Gastroesophageal sphincter (tissue), 4 donors: ENCODE data around the gene CAMK1D. TPM values are rescaled to one million over a fixed set of nuclear protein-coding genes. Genes with fewer than 3 reads are reported as not detected.
A peak's percentile ranks its signal among the peaks of the same experiment; 100 is the strongest.

Source experiments
- ATAC-seq: fragments of 150-250 bp; one replicate; pipeline ENCODE4 v1.9.1; 2016; ENCODE audit warnings: mild to moderate bottlenecking, moderate library complexity
- H3K27ac ChIP-seq, 4 donors: fragments of 200-600 bp; sonication (generic) in 3 of 4; 1 replicate in 3 of 4; 2 replicates in 1 of 4; pipeline ENCODE4 v1.5.1; 2016 to 2019
- H3K27me3 ChIP-seq: fragments of 200-600 bp; sonication (generic); one replicate; pipeline ENCODE4 v1.5.1; 2019
- H3K36me3 ChIP-seq, 2 donors: fragments of 200-600 bp; sonication (generic); one replicate each; pipeline ENCODE4 v1.5.1; 2019; ENCODE audit warnings: control low read depth in 1 of 2
- H3K4me1 ChIP-seq, 3 donors: fragments of 200-600 bp; sonication (generic); 1 replicate in 2 of 3; 2 replicates in 1 of 3; pipeline ENCODE4 v1.5.1; 2016 to 2019; ENCODE audit warnings: control low read depth in 2 of 3
- H3K4me3 ChIP-seq, 2 donors: fragments of 200-600 bp; sonication (generic); one replicate each; pipeline ENCODE4 v1.5.1; 2019; ENCODE audit warnings: mild to moderate bottlenecking in 1 of 2, moderate library complexity in 1 of 2
- H3K9me3 ChIP-seq, 3 donors: fragments of 200-600 bp; sonication (generic); one replicate each; pipeline ENCODE4 v1.5.1; 2017 to 2019; ENCODE audit warnings: control low read depth in 2 of 3
- CTCF ChIP-seq, 4 experiments: fragments of 200-600 bp in 2 of 4; fragments of 450-650 bp in 2 of 4; sonication (generic) in 1 of 4; IDR thresholded peaks; one replicate each; pipeline ENCODE4 v1.5.1; 2017 to 2019; ENCODE audit warnings: antibody characterized with exemption in 4 of 4, mild to moderate bottlenecking in 2 of 4, moderate library complexity in 2 of 4
- EP300 ChIP-seq: sonication (generic); formaldehyde crosslinking; IDR thresholded peaks from one replicate; pipeline ENCODE4 v1.6.1; 2017; ENCODE audit warnings: antibody characterized with exemption, mild to moderate bottlenecking
- POLR2A ChIP-seq, 2 donors: fragments of 450-650 bp; IDR thresholded peaks; one replicate each; pipeline ENCODE4 v1.6.1; 2017; ENCODE audit warnings: antibody characterized with exemption in 2 of 2, mild to moderate bottlenecking in 2 of 2, moderate library complexity in 1 of 2
- POLR2AphosphoS5 ChIP-seq: sonication (generic); formaldehyde crosslinking; IDR thresholded peaks from one replicate; pipeline ENCODE4 v1.6.1; 2017; ENCODE audit warnings: antibody characterized with exemption
- WGBS, 2 donors: methylation state at CpG; one replicate each; pipeline ENCODE4 v1.1.5; 2018; ENCODE audit warnings: low coverage in 1 of 2; 5-methylcytosine and 5-hydroxymethylcytosine counted together
- total RNA-seq, 4 donors: library from RNA; depleted of rRNA; stranded (reverse); fragments of >200 nt; gene quantifications; one replicate each; pipeline ENCODE4 v1.1.0, GENCODE V29; 2016

Gene CAMK1D
- total RNA-seq, 4 donors from 2014 or later: 11.6 to 18.3 (median 15.3) TPM

- Histone ChIP-seq H3K4me1 (no peaks in the 10 kb centered on the region), H3K9me3 (no peaks in the 10 kb centered on the region), H3K36me3 (peaks cover 0 to 13% of the 10 kb centered on the region in 2 donors), H3K27me3 (no peaks in the 10 kb centered on the region), H3K27ac (no peak overlapping the region), H3K4me3 (no peak overlapping the region)
- no peak for TF ChIP-seq EP300
- no peak for TF ChIP-seq CTCF (IDR thresholded peaks at IDR 0.05)
- no peak for TF ChIP-seq POLR2A (IDR thresholded peaks at IDR 0.05)
- no peak for TF ChIP-seq POLR2AphosphoS5
- no peak for ATAC-seq
- 73 to 75% methylated on average over 12 of the region's 20 CpGs for WGBS, 2 donors
These were observed 301.4 kb downstream of the CAMK1D start for GRCh38 chr10:12650538-12651298.

GRCh38 chr10:12655940-12656339, 306.6 kb downstream of the CAMK1D start:
- H3K27me3 ChIP-seq: no peaks in the 10 kb centered on the region
- H3K27ac ChIP-seq: no peak overlapping the region
- H3K36me3 ChIP-seq: peaks cover 0 to 2% of the 10 kb centered on the region in 2 donors
- no peak for ATAC-seq
- WGBS, 2 donors: 100% methylated on average over 1 to 2 of the region's 2 CpGs
- H3K4me1 ChIP-seq: no peaks in the 10 kb centered on the region
- no peaks in the 10 kb centered on the region for H3K9me3 ChIP-seq
- no peak overlapping the region for H3K4me3 ChIP-seq
- TF ChIP-seq POLR2A (IDR thresholded peaks at IDR 0.05) (no peak), EP300 (no peak), CTCF (IDR thresholded peaks at IDR 0.05) (no peak), POLR2AphosphoS5 (no peak)

GRCh38 chr10:12656518-12657142, 307.3 kb downstream of the CAMK1D start:
- 79 to 83% methylated on average over 4 of the region's 4 CpGs for WGBS, 2 donors
- Histone ChIP-seq H3K4me1 (no peaks in the 10 kb centered on the region), H3K36me3 (no peaks in the 10 kb centered on the region), H3K27ac (no peak overlapping the region), H3K4me3 (no peak overlapping the region), H3K9me3 (no peaks in the 10 kb centered on the region), H3K27me3 (no peaks in the 10 kb centered on the region)
- TF ChIP-seq CTCF (IDR thresholded peaks at IDR 0.05) (peak; percentile 59 to 74 (median 68)), POLR2A (IDR thresholded peaks at IDR 0.05) (no peak), EP300 (no peak), POLR2AphosphoS5 (peak; percentile 15)
- ATAC-seq: peak; percentile 58

GRCh38 chr10:12657489-12657888, 308.1 kb downstream of the CAMK1D start:
- H3K4me3 ChIP-seq: no peak overlapping the region
- H3K36me3 ChIP-seq: no peaks in the 10 kb centered on the region
- TF ChIP-seq EP300: no peak
- TF ChIP-seq POLR2AphosphoS5: no peak
- no peak for TF ChIP-seq CTCF (IDR thresholded peaks at IDR 0.05)
- no peak for TF ChIP-seq POLR2A (IDR thresholded peaks at IDR 0.05)
- no peaks in the 10 kb centered on the region for H3K4me1 ChIP-seq
- 0 to 88% methylated on average over 1 to 2 of the region's 2 CpGs for WGBS, 2 donors
- no peak overlapping the region for H3K27ac ChIP-seq
- H3K9me3 ChIP-seq: no peaks in the 10 kb centered on the region
- H3K27me3 ChIP-seq: no peaks in the 10 kb centered on the region
- no peak for ATAC-seq

- H3K9me3 ChIP-seq: no peaks in the 10 kb centered on the region
- no peak overlapping the region for H3K4me3 ChIP-seq
- no peaks in the 10 kb centered on the region for H3K27me3 ChIP-seq
- H3K4me1 ChIP-seq: no peaks in the 10 kb centered on the region
- WGBS, 2 donors: 85 to 100% methylated on average over 1 to 2 of the region's 6 CpGs
- no peak for ATAC-seq
- TF ChIP-seq CTCF (IDR thresholded peaks at IDR 0.05) (no peak), POLR2A (IDR thresholded peaks at IDR 0.05) (no peak), EP300 (no peak), POLR2AphosphoS5 (no peak)
- no peak overlapping the region for H3K27ac ChIP-seq
- H3K36me3 ChIP-seq: no peaks in the 10 kb centered on the region
These were observed 309.2 kb downstream of the CAMK1D start for GRCh38 chr10:12658526-12658925.
